VCaP (cell line): ENCODE results near the gene SDK1.

ENCODE experiments used
- H3K27ac ChIP-seq: fragments of 450-650 bp; 2 replicates; pipeline ENCODE4 v1.5.1; 2017
- TF ChIP-seq, protein P1 (sequence below): fragments of 450-650 bp; conservative IDR thresholded peaks from 2 replicates; pipeline ENCODE4 v1.5.1; 2017; ENCODE audit warnings: mild to moderate bottlenecking, moderate library complexity

SDK1 gene

DNA sequence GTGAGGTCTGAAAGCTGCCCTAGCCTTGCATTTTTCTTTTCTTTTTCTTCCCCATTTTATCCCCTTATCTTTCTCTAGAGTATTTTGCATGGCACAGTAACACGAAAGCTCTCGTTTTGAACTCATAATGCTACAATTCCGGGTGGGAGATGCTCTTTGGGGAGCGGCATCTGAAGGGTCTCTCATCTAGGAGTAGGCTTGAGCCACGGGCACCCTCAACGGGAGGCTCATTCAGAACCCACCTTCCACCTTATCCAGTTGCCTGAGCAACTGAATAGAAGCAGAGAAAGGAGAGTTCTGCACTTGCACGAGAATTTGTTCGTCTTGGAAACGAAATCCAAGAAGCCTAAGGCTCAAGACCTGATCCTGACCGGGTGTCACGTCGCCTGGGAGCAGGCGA, 777.5 kb downstream of the SDK1 start:
- no peak overlapping the region for H3K27ac ChIP-seq
- TF ChIP-seq, protein P1, sequence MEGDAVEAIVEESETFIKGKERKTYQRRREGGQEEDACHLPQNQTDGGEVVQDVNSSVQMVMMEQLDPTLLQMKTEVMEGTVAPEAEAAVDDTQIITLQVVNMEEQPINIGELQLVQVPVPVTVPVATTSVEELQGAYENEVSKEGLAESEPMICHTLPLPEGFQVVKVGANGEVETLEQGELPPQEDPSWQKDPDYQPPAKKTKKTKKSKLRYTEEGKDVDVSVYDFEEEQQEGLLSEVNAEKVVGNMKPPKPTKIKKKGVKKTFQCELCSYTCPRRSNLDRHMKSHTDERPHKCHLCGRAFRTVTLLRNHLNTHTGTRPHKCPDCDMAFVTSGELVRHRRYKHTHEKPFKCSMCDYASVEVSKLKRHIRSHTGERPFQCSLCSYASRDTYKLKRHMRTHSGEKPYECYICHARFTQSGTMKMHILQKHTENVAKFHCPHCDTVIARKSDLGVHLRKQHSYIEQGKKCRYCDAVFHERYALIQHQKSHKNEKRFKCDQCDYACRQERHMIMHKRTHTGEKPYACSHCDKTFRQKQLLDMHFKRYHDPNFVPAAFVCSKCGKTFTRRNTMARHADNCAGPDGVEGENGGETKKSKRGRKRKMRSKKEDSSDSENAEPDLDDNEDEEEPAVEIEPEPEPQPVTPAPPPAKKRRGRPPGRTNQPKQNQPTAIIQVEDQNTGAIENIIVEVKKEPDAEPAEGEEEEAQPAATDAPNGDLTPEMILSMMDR = no peak

DNA sequence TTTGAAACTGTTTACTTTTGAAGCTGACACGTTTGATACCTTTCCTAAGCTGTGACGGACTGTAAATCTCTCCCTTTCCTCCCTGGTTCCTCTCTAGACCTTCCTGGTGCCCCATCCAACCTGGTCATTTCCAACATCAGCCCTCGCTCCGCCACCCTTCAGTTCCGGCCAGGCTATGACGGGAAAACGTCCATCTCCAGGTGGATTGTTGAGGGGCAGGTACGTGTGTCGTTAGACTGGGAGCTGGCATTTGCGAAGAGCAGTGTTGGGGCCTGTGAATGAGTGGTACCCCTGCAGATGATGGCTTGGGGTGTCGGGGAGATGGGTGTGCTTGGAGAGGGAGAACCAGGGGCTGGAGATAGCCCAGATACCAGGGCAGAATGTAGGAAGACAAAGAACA, 778.3 kb downstream of the SDK1 start:
- H3K27ac ChIP-seq = no peak overlapping the region
- TF ChIP-seq, protein P1 = no peak

DNA sequence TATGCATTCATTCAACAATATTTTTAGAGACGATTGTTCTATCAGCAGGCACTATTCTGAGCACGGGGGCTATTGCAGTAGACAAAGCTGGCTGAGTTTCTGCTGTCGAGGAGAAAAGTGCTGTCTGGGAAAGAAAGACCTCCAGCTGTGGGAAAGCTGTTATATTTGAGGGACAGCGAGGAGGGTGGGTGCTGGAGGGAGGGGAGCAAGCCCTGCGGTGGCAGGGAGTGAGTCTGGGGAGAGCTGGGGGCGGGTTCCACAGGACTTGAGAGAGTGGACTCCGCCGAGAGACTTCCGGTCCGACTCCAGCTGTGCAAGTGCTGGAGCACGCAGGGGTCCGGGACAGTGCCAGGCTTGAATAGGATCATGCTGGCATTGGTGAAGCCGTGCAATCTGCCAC, 778.9 kb downstream of the SDK1 start:
- TF ChIP-seq, protein P1 = no peak
- no peak overlapping the region for H3K27ac ChIP-seq

DNA sequence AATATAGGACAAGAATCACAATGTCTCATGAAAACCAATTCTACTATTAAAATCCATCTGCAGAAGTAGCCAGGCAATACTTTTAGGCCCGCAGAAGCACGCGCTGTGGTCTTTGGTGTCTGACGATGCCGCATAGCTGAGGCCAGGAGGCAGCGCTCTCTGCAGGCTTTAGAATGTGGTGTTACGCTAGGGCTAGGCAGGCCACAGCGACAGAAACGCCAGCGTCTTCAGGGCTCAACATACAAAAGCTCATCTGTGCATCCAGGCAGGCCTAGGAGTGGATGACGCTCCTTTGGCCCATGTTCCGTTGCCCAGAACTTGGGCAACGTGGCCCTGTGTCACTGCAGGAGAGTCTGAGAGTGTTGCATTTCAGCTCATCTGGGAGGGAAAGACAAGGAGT, 779.9 kb downstream of the SDK1 start:
- TF ChIP-seq, protein P1 = no peak
- H3K27ac ChIP-seq = no peak overlapping the region

DNA sequence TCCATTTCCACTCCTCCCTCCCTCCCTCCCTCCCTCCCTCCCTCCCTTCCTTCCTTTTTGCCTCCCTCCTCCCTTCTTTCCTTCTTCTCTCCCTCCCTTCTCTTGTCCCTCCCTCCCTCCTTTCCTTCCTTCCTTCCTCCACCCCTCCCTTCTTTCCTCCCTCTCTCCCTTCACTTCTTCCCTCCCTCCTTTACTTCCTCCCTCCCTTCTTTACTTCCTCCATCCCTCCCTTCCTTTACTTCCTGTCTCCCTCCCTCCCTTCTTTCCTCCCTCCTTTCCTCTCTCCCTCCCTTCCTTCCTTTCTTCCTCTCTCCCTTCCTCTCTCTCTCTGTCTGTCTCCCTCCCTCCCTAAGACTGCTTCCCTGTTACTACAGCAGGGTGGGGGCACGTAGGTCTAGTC, 782.5 kb downstream of the SDK1 start:
- TF ChIP-seq, protein P1 = no peak
- H3K27ac ChIP-seq = no peak overlapping the region

DNA sequence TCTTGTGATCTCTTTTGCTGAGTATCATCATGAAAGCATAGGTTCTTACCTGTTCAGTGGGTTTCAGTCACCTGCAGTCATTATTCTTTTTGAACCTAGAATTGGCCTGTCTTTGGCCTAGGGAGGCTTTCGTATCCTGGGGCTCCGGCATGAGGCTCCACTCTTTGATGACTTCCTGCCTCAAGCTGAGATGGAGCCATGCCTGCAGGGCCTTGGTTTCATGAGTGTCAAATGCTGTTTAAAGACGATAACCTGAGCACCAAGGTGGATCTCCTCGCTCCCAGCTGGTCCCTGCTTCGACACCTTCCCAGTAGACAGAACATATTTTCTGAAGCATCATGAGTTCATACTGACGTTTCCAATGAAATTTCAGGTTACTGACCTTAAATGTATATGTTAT, 783.2 kb downstream of the SDK1 start:
- no peak overlapping the region for H3K27ac ChIP-seq
- TF ChIP-seq, protein P1 = no peak

DNA sequence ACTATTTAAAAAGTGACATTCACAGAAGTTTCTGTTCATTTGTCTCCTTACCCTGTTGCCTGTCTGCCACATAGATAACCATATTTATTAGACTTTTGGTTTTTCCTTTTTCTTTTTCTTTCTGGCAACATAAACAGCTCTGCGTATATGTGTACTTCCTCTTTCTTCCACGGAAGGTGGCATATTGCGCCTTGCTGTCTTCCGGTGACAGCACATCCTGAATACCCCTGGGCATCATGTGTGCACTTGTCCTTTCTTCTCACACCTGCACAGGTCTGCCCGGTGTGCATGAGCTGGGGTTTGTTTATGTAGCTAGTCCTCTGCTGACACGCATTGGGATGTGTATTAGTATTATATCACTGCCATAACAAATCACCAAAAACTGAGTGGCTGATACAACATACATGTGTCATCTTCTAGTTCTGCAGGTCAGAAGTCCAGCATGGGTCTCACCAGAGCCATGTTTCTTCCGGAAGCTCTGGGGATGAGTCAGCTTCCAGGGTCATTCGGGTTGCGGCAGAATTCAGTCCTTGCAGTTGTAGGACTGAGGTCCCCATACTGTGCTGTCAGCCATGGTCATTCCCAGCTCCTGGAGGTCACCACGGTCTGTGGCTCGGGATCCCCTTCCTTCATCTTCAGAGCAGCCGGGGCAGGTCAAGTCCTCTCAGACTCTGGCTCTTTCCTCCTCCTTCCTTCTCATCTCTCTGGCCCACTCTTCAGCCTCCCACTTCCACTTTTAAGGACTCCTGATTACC, 785.1 kb downstream of the SDK1 start:
- H3K27ac ChIP-seq = no peak overlapping the region

More for the DNA sequence above, 785.1 kb downstream of the SDK1 start:
- TF ChIP-seq, protein P1 = no peak
